ENCODE measurements around the gene DHX15. TPM values are rescaled to one million over a fixed set of nuclear protein-coding genes. Genes with fewer than 3 reads are reported as not detected.

The DHX15 gene
- total RNA-seq, 1 experiment from 2014 or later, result 287 TPM

GRCh38 chr4:24625091-24625490, 40.7 kb upstream of the DHX15 start:
- no peak overlapping the region for H3K27ac ChIP-seq (ENCODE audit: insufficient read length, low read depth, low read length)
- no peak overlapping the region for H4K5ac ChIP-seq (ENCODE audit: insufficient read length, low read depth, low read length)
- no peak overlapping the region for H2BK20ac ChIP-seq (ENCODE audit: low read depth, low read length, poor library complexity, severe bottlenecking)
- no peaks in the 10 kb centered on the region; the same call in 1 of the 2 replicates for H3K4me1 ChIP-seq (ENCODE audit: insufficient read depth, low read length)
- WGBS (ENCODE audit: extremely low coverage, insufficient read length, low lambda C conversion rate), result no CpG with 5 or more reads among the region's 2 CpGs
- H2AFZ ChIP-seq (ENCODE audit: low read length), result no peak overlapping the region
- TF ChIP-seq, protein P1, sequence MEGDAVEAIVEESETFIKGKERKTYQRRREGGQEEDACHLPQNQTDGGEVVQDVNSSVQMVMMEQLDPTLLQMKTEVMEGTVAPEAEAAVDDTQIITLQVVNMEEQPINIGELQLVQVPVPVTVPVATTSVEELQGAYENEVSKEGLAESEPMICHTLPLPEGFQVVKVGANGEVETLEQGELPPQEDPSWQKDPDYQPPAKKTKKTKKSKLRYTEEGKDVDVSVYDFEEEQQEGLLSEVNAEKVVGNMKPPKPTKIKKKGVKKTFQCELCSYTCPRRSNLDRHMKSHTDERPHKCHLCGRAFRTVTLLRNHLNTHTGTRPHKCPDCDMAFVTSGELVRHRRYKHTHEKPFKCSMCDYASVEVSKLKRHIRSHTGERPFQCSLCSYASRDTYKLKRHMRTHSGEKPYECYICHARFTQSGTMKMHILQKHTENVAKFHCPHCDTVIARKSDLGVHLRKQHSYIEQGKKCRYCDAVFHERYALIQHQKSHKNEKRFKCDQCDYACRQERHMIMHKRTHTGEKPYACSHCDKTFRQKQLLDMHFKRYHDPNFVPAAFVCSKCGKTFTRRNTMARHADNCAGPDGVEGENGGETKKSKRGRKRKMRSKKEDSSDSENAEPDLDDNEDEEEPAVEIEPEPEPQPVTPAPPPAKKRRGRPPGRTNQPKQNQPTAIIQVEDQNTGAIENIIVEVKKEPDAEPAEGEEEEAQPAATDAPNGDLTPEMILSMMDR (conservative IDR thresholded peaks at IDR 0.05), result no peak
- H2BK120ac ChIP-seq (ENCODE audit: low read depth, low read length, poor library complexity, severe bottlenecking), result no peak overlapping the region
- H3K79me2 ChIP-seq (ENCODE audit: insufficient read depth, low read length), result no peaks in the 10 kb centered on the region
- DNase-seq, result no peak
- no peak overlapping the region for H2AK5ac ChIP-seq (ENCODE audit: insufficient read length, low read length)
- no peak overlapping the region for H3K56ac ChIP-seq (ENCODE audit: insufficient read length, low read depth, low read length)
- no peaks in the 10 kb centered on the region for H3K79me1 ChIP-seq (ENCODE audit: insufficient read depth, low read depth, low read length, poor library complexity, severe bottlenecking)
- H3K14ac ChIP-seq (ENCODE audit: insufficient read depth, low read length), result no peak overlapping the region
- H2BK12ac ChIP-seq (ENCODE audit: insufficient read length, low read depth, low read length), result no peak overlapping the region
- Mint-ChIP-seq H3K36me3 (ENCODE audit: insufficient read depth in 1 of 3, low read depth in 3 of 3) (peaks cover 2 to 18% (median 3%) of the 10 kb centered on the region in 3 experiments; a peak in 5 of 7 replicates), H3K27ac (no peak overlapping the region), H3K9me3 (peaks cover 15 to 16% of the 10 kb centered on the region in 2 experiments), H3K4me1 (peaks cover 7 to 9% of the 10 kb centered on the region in 2 experiments), H3K4me3 (no peak overlapping the region), H3K27me3 (ENCODE audit: low read depth) (no peaks in the 10 kb centered on the region; the same call in 1 of the 2 replicates)
- H4K20me1 ChIP-seq (ENCODE audit: control insufficient read depth, insufficient read depth, insufficient read length), result no peaks in the 10 kb centered on the region
- no peak overlapping the region for H3K4ac ChIP-seq (ENCODE audit: low read depth, low read length)
- no peak overlapping the region for H3K9ac ChIP-seq (ENCODE audit: extremely low read depth, insufficient read length, low read length)
- no peaks in the 10 kb centered on the region for H3K27me3 ChIP-seq (ENCODE audit: insufficient read depth, low read length)
- no peak overlapping the region for H3K23ac ChIP-seq (ENCODE audit: insufficient read length, low read depth, low read length)
- H3K18ac ChIP-seq (ENCODE audit: insufficient read length, low read depth, low read length), result no peak overlapping the region
- no peak overlapping the region for H4K91ac ChIP-seq (ENCODE audit: insufficient read length, low read depth, low read length)
- no peak overlapping the region for H2BK15ac ChIP-seq (ENCODE audit: low read depth, low read length)
- no peaks in the 10 kb centered on the region for H3K23me2 ChIP-seq (ENCODE audit: insufficient read length, low read depth, low read length, poor library complexity, severe bottlenecking)
- no peak overlapping the region for H4K8ac ChIP-seq (replicated peaks; ENCODE audit: insufficient read length, low read depth, low read length)
- no peak overlapping the region for H3T11ph ChIP-seq (ENCODE audit: low read length)
- no peak overlapping the region for H3K4me2 ChIP-seq (ENCODE audit: insufficient read depth, insufficient read length, low read length)
- H2BK5ac ChIP-seq (ENCODE audit: insufficient read length, low read length), result no peak overlapping the region
- no peaks in the 10 kb centered on the region for H3K9me3 ChIP-seq (ENCODE audit: control insufficient read depth, low read depth, low read length)
